Measurements from ENCODE around the gene CCDC92.

The CCDC92 gene

DNA sequence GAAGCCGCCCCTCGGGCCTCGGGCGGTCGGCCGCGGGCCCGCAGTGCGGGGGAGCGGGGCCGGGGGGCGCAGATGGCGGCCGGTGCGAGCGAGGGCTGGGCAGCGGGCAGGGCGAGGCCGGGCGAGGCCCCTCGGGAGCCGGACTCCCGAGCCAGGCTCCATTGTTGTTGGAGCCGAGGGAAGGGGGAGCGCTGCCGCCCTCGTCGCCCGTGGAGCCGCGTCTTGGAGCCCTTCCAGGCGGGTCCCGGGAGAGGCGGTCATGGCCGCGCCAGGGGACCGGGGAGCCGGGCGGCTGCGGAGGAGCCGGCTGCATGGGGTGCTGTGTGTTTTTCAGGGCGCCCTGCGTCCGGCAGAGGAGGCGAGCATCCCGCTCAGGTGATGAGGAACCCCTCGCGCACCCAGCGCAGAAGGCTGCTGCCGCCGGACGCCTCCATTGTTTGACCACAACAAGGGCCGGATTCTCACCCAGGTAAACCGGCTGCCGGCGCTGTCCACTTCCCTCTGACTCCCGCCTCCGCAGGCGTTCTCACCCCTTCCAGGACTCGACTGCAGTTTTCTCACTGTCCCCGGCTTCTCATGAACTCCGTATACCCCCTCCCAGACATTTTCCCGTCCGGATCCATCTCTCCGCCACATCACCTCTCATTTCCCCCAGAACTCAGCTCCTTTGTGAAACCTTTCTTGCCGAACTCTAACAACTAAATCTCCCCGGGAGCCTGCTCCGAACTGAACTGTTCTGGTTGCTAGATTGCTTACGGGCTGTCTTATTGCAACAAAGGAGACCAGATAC, 1.1 kb upstream of the CCDC92 start:
- no peak for DNase-seq

DNA sequence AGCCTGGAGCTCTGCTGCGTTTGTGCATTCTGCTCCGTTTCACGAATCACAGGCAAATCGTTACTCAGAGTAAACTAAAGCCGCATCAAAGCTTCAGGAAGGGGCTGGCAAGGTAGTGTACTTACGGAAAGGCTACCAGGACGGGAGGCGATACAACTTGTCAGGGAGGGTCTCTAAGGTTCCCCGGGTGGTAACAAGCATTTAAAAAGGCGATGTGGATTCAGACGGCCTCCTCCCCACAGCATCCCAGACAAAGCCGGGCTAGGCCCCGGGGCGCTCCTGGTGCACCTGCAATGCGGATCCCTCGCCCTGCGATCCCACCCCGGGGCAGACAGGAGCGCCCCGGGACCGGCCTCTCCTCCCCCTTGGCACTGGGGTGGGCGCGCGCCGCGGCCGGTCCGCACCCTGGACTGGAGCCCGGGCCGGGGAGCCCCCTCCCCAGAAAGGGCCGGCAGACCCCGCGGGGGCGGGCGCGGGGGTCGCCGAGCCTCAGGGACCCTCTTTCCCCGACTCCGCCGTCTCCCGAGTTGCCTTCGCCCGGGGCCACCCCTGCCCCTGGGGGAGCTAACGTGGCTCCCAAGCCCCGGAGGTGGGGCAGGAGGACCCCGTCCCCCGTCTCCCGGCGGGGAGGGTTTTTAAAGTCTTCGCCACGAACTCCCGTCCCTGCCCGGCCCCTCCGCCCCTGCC, 718 bp downstream of the CCDC92 start:
- no peak for DNase-seq

DNA sequence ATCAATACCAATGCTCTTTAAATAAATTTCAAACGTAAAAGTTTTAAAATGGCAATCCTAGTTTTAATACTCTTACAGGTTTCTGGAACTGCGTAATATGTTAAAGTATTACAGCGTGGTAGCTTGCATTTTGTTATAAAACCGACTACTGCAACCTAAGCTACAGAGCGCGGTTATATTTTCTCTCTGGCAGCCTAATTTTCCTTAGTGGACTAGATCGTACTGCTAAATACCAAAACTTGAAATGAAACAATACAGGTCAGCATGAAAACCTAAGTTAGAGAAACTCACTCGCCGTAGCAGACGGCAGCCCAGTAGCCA, 1.2 kb downstream of the CCDC92 start:
- DNase-seq: no peak

DNA sequence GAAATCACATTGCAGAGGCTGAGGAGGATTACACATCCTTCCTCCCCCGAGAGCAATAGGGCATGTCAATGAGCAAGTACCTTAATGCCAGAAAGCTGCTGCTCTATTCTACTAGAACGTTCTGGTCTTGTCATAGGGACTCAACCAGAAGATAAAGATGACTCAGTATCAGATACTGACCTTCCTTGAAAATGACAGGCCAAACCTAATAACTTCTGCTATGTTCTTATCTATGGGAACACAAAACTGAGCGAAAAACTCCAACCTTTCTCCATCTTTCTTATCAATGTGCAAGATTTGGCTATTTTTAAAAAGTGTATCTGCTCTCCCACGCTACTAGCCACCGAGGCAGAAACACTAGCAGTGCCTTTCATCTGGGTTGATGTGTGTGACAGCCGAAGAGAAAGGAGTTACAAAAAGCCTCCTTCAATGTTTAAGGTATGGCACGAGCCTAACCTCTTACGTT, 5.5 kb downstream of the CCDC92 start:
- DNase-seq: no peak

- DNase-seq: no peak
These were observed 6.0 kb downstream of the CCDC92 start for GRCh38 chr12:123966596-123966995.

GRCh38 chr12:123965382-123965781, 7.2 kb downstream of the CCDC92 start:
- no peak for DNase-seq

- DNase-seq: no peak
These were observed 8.8 kb downstream of the CCDC92 start for GRCh38 chr12:123963821-123964220.

GRCh38 chr12:123962513-123962912, 10.1 kb downstream of the CCDC92 start:
- DNase-seq: no peak

- no peak for DNase-seq
These were observed 10.9 kb downstream of the CCDC92 start for GRCh38 chr12:123961585-123962345.

DNA sequence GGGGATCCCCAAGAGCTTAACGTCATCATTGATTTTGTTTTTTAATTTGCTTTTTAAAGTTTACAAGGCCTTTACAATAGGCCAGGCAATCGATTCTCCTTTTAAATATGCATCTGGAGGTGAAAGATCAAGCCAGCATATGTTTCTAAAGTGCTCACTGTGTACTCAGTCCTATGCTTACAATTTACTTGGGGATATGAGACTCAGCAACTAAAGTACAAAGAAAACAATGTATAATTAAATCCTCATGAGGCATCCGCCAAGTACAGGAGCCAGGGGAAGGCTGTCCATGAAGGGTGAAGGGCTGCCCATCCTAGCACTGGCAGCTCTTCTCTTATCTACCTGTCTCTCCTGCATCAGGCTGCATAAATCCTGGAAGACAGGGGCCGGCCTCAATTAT, 11.8 kb downstream of the CCDC92 start:
- no peak for DNase-seq

GRCh38 chr12:123960029-123960735, 12.4 kb downstream of the CCDC92 start:
- DNase-seq: no peak

GRCh38 chr12:123958876-123959275, 13.8 kb downstream of the CCDC92 start:
- no peak for DNase-seq

DNA sequence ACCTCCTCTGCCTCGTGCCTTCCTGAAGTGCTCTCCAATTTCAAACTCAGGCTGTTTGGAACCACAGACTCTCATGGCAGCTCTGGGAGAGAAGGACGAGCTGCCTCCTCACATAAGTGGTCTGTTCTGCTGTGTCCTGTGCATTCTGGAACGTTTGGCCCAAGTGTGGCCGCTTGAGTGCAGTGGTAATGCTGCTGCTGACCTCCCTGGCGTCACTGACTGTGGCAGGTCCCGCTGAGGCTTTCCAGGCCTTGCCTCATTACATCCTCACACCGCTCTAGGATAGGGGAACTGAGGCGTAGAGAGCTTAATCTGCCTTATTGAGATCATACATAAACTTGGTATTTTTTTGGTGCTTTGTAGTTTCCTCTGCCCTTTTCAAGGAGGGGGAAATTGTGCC, 14.2 kb downstream of the CCDC92 start:
- DNase-seq: peak; percentile 2

DNA sequence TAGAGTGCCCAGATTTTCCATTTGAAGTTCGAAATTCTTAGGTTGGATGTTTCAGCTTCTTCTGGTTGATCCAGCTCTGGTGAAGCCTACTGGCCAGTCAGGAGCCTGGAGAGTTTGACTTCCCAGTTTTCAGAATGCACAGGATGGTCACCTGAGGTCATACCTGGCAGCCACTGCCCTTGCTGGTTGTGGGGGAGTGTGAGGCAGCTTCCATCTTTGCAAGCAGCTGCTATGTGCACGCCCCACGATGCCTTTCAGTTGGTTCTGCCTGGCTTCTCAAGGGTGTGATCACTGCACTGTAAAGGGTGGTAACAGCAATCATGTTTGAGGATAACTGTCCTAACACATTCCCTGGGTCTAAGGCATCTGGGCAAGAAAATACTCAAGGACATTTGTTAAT, 15.4 kb downstream of the CCDC92 start:
- DNase-seq: no peak

- DNase-seq: no peak
These were observed 16.4 kb downstream of the CCDC92 start for GRCh38 chr12:123956249-123956648.

DNA sequence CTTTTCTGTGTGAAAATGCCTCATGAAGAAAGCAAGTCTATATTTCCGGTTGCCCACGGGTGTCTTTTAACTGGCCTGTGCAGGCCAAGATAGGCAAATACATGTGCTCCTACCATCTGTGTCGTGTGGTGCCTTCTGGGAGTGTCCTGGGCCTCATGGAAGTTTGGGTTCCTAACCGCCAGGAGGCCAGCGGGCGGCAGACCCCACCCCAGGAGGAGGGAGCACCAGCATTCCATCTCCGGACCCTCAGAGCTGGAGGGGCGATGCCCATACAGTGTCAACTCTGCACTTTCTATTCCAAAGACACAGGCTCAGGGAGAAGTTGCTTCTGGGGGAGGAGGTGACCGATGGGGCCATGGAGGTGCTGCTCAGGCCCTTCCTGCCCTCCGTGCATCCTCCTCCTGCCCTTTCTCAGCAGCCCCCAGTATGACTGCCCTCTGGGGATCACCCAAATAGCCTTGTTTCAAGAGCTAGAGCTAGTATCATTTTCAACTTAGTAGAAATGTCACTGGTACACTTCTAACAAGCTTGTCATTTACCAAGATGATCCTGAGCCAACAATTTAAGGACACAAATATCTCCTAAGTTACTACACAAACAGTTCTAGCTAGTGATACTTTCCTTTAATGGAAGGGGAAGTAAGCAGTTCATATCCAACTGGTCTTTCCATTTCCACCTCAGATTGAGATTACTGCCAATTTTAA, 17.8 kb downstream of the CCDC92 start:
- no peak for DNase-seq

GRCh38 chr12:123952037-123952436, 20.6 kb downstream of the CCDC92 start:
- DNase-seq: no peak

GRCh38 chr12:123951467-123951866, 21.2 kb downstream of the CCDC92 start:
- DNase-seq: no peak

- DNase-seq: no peak
These were observed 21.9 kb downstream of the CCDC92 start for GRCh38 chr12:123950476-123951349.

GRCh38 chr12:123949770-123950165, 22.9 kb downstream of the CCDC92 start:
- no peak for DNase-seq

All from MV-4-11 (cell line).